Liver (tissue), 9 donors: ENCODE data around the gene CLIP1. TPM values are rescaled to one million over a fixed set of nuclear protein-coding genes. Genes with fewer than 3 reads are reported as not detected.
A peak's percentile ranks its signal among the peaks of the same experiment; 100 is the strongest.

ENCODE experiments used
- DNase-seq: peaks from one replicate; pipeline ENCODE4 v3.0.0-alpha.2; 2017; ENCODE audit warnings: low spot score
- H3K27ac ChIP-seq, 2 donors: one replicate each; pipeline ENCODE4 v1.7.0; 2013; ENCODE audit warnings: inconsistent platforms in 2 of 2, low read length in 2 of 2, control low read depth in 1 of 2, low read depth in 1 of 2, mild to moderate bottlenecking in 1 of 2
- H3K27me3 ChIP-seq, 4 donors: one replicate each; pipeline versions ENCODE4 v1.6.1 to v1.7.0; 2013; ENCODE audit warnings: low read length in 3 of 4, inconsistent platforms in 1 of 4, mild to moderate bottlenecking in 1 of 4, moderate library complexity in 1 of 4; ENCODE audit not compliant: control insufficient read depth in 4 of 4, insufficient read depth in 4 of 4
- H3K36me3 ChIP-seq, 4 donors: one replicate each; pipeline versions ENCODE4 v1.6.1 to v1.7.0; 2013; ENCODE audit warnings: low read length in 3 of 4, mild to moderate bottlenecking in 3 of 4, low read depth in 1 of 4, moderate library complexity in 1 of 4; ENCODE audit not compliant: control insufficient read depth in 4 of 4, insufficient read depth in 3 of 4
- H3K4me1 ChIP-seq, 4 donors: one replicate each; pipeline versions ENCODE4 v1.6.1 to v1.7.0; 2013; ENCODE audit warnings: low read length in 3 of 4, mild to moderate bottlenecking in 3 of 4, moderate library complexity in 1 of 4; ENCODE audit not compliant: control insufficient read depth in 4 of 4, insufficient read depth in 4 of 4
- H3K4me3 ChIP-seq, 3 donors: one replicate each; pipeline versions ENCODE4 v1.6.1 to v1.7.0; 2013; ENCODE audit warnings: low read length in 3 of 3, control low read depth in 1 of 3, low read depth in 1 of 3, mild to moderate bottlenecking in 1 of 3
- H3K9ac ChIP-seq, 2 donors: one replicate each; pipeline ENCODE4 v1.7.0; 2013; ENCODE audit warnings: low read length in 2 of 2, mild to moderate bottlenecking in 2 of 2, moderate library complexity in 2 of 2, control low read depth in 1 of 2, low read depth in 1 of 2
- H3K9me3 ChIP-seq, 4 donors: one replicate each; pipeline versions ENCODE4 v1.6.1 to v1.7.0; 2013; ENCODE audit warnings: low read length in 3 of 4; ENCODE audit not compliant: control insufficient read depth in 4 of 4
- EGR1 ChIP-seq, 2 donors: IDR thresholded peaks; 2 replicates each; pipeline ENCODE4 v1.6.1; 2016 to 2018; ENCODE audit warnings: antibody characterized with exemption in 2 of 2, low read depth in 2 of 2
- FOXA1 ChIP-seq: IDR thresholded peaks from 2 replicates; pipeline ENCODE4 v1.6.1; 2016; ENCODE audit warnings: antibody characterized with exemption
- FOXA2 ChIP-seq: IDR thresholded peaks from 2 replicates; pipeline ENCODE4 v1.6.1; 2016; ENCODE audit warnings: antibody characterized with exemption
- GABPA ChIP-seq, 2 donors: IDR thresholded peaks in 1 of 2; conservative IDR thresholded peaks in 1 of 2; 2 replicates each; pipeline ENCODE4 v1.6.1; 2016; ENCODE audit warnings: antibody characterized with exemption in 2 of 2, mild to moderate bottlenecking in 1 of 2, moderate library complexity in 1 of 2
- HNF4A ChIP-seq, 2 donors: conservative IDR thresholded peaks; 2 replicates each; pipeline ENCODE4 v1.6.1; 2016; ENCODE audit warnings: antibody characterized with exemption in 2 of 2, mild to moderate bottlenecking in 2 of 2
- HNF4G ChIP-seq: IDR thresholded peaks from 2 replicates; pipeline ENCODE4 v1.6.1; 2016; ENCODE audit warnings: antibody characterized with exemption
- JUND ChIP-seq, 2 donors: IDR thresholded peaks; 2 replicates each; pipeline ENCODE4 v1.6.1; 2016; ENCODE audit warnings: antibody characterized with exemption in 2 of 2
- NR2F2 ChIP-seq: IDR thresholded peaks from 2 replicates; pipeline ENCODE4 v1.6.1; 2016; ENCODE audit warnings: antibody characterized with exemption
- RAD21 ChIP-seq, 2 donors: IDR thresholded peaks; 2 replicates each; pipeline ENCODE4 v1.6.1; 2016; ENCODE audit warnings: antibody characterized with exemption in 2 of 2, mild to moderate bottlenecking in 2 of 2
- RXRA ChIP-seq, 2 donors: IDR thresholded peaks; 2 replicates each; pipeline ENCODE4 v1.6.1; 2017 to 2018; ENCODE audit warnings: antibody characterized with exemption in 2 of 2, mild to moderate bottlenecking in 1 of 2
- SP1 ChIP-seq: IDR thresholded peaks from 2 replicates; pipeline ENCODE4 v1.6.1; 2018; ENCODE audit warnings: antibody characterized with exemption, mild to moderate bottlenecking
- TAF1 ChIP-seq: conservative IDR thresholded peaks from 2 replicates; pipeline ENCODE4 v1.6.1; 2016; ENCODE audit warnings: antibody characterized with exemption, mild to moderate bottlenecking
- YY1 ChIP-seq: IDR thresholded peaks from 2 replicates; pipeline ENCODE4 v1.6.1; 2016; ENCODE audit warnings: antibody characterized with exemption, mild to moderate bottlenecking
- WGBS: extraction: QIAGEN DNeasy Blood & Tissue Kit; methylation state at CpG from one replicate; pipeline ENCODE4 v1.1.7; 2013; 5-methylcytosine and 5-hydroxymethylcytosine counted together
- polyA plus RNA-seq, 2 donors: library from polyadenylated mRNA; stranded (reverse) in 1 of 2; unstranded in 1 of 2; fragments of 200-250 nt in 1 of 2; fragments of >200 nt in 1 of 2; fragmentation: Nextera tagmentation in 1 of 2; extraction: Ambion mirVana in 1 of 2; gene quantifications; one replicate each; pipeline versions ENCODE4 v1.2.1 to v1.2.3, GENCODE V29; 2013 to 2015
- total RNA-seq, 2 donors: library from RNA; depleted of rRNA; stranded (reverse); fragments of >200 nt; gene quantifications; one replicate each; pipeline ENCODE4 v1.2.3, GENCODE V29; 2014
- TF ChIP-seq, protein P1 (sequence below): IDR thresholded peaks from 2 replicates; pipeline ENCODE4 v1.6.1; 2016; ENCODE audit warnings: antibody characterized with exemption
- TF ChIP-seq, protein P2 (sequence below): fragments of 150-350 bp; IDR thresholded peaks from 2 replicates; pipeline ENCODE4 v1.5.1; 2017; ENCODE audit warnings: improper control_type of control experiment, low read depth, low read length; ENCODE audit not compliant: missing input control
- TF ChIP-seq, protein P3 (sequence below): IDR thresholded peaks from 2 replicates; pipeline ENCODE4 v1.6.1; 2016; ENCODE audit warnings: antibody characterized with exemption, mild to moderate bottlenecking
- TF ChIP-seq, protein P4 (sequence below): IDR thresholded peaks from 2 replicates; pipeline ENCODE4 v1.6.1; 2016; ENCODE audit warnings: antibody characterized with exemption
- TF ChIP-seq, protein P5 (sequence below): IDR thresholded peaks from 2 replicates; pipeline ENCODE4 v1.6.1; 2016; ENCODE audit warnings: antibody characterized with exemption
- donor health status: healthy.
- donor health status: healthy.
- donor health status: healthy.
- donor health status: healthy.
- donor health status: healthy.

The CLIP1 gene
- total and polyA plus RNA-seq, 4 donors: 13.0 to 41.9 (median 26.0) TPM

DNA sequence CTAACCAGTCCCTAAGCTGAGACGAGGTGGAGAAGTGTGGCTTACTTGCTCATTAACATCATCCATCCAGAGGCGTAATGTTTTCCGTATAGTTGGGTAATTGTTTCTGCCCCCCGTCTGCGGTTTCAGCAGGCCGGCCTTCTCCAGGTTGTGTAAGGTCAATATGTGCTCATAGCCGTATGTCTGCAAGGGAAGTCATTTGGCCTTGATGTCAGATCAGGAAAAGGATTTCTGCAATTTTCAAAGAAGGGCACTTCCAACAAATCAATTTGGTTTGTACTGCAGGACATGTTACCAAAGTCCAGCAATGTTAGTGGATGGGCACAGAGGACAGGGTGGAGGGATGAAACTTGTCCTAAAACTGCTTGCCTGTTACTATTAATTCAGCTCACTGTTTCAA is 186.7 kb downstream of the CLIP1 start (continued):
- TF ChIP-seq, protein P1, sequence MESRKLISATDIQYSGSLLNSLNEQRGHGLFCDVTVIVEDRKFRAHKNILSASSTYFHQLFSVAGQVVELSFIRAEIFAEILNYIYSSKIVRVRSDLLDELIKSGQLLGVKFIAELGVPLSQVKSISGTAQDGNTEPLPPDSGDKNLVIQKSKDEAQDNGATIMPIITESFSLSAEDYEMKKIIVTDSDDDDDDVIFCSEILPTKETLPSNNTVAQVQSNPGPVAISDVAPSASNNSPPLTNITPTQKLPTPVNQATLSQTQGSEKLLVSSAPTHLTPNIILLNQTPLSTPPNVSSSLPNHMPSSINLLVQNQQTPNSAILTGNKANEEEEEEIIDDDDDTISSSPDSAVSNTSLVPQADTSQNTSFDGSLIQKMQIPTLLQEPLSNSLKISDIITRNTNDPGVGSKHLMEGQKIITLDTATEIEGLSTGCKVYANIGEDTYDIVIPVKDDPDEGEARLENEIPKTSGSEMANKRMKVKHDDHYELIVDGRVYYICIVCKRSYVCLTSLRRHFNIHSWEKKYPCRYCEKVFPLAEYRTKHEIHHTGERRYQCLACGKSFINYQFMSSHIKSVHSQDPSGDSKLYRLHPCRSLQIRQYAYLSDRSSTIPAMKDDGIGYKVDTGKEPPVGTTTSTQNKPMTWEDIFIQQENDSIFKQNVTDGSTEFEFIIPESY: no peak
- no peak for TF ChIP-seq EGR1 (IDR thresholded peaks at IDR 0.05; ENCODE audit: low read depth in 2 of 2)
- TF ChIP-seq, protein P2, sequence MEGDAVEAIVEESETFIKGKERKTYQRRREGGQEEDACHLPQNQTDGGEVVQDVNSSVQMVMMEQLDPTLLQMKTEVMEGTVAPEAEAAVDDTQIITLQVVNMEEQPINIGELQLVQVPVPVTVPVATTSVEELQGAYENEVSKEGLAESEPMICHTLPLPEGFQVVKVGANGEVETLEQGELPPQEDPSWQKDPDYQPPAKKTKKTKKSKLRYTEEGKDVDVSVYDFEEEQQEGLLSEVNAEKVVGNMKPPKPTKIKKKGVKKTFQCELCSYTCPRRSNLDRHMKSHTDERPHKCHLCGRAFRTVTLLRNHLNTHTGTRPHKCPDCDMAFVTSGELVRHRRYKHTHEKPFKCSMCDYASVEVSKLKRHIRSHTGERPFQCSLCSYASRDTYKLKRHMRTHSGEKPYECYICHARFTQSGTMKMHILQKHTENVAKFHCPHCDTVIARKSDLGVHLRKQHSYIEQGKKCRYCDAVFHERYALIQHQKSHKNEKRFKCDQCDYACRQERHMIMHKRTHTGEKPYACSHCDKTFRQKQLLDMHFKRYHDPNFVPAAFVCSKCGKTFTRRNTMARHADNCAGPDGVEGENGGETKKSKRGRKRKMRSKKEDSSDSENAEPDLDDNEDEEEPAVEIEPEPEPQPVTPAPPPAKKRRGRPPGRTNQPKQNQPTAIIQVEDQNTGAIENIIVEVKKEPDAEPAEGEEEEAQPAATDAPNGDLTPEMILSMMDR: no peak
- no peak for TF ChIP-seq TAF1
- TF ChIP-seq GABPA (IDR thresholded peaks at IDR 0.05 in 1 of 2, conservative IDR thresholded peaks at IDR 0.05 in 1 of 2): peak in 1 of 2 donors; percentile 41
- TF ChIP-seq FOXA2: no peak
- no peak for TF ChIP-seq FOXA1

DNA sequence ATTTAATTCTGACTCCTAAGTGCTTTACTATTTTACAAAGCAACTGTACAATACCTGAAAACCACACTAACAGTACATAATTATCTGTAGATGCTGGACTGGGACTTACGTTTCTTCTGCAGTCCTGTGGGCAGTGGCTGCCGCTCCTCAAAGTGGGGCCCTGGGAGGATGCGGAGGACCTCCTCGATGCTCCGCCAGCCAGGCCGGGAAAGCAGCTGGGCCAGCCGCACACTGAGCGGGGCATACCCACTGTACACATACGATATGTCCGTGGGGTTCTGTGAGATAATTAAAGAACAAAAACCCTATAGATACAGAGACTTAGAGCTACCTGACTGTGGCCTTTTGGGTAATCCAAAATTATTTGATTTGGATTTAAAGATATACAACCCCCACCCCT is 189.8 kb downstream of the CLIP1 start:
- peaks cover 1 to 25% (median 18%) of the 10 kb centered on the region in 4 donors for H3K36me3 ChIP-seq
- TF ChIP-seq, protein P3, sequence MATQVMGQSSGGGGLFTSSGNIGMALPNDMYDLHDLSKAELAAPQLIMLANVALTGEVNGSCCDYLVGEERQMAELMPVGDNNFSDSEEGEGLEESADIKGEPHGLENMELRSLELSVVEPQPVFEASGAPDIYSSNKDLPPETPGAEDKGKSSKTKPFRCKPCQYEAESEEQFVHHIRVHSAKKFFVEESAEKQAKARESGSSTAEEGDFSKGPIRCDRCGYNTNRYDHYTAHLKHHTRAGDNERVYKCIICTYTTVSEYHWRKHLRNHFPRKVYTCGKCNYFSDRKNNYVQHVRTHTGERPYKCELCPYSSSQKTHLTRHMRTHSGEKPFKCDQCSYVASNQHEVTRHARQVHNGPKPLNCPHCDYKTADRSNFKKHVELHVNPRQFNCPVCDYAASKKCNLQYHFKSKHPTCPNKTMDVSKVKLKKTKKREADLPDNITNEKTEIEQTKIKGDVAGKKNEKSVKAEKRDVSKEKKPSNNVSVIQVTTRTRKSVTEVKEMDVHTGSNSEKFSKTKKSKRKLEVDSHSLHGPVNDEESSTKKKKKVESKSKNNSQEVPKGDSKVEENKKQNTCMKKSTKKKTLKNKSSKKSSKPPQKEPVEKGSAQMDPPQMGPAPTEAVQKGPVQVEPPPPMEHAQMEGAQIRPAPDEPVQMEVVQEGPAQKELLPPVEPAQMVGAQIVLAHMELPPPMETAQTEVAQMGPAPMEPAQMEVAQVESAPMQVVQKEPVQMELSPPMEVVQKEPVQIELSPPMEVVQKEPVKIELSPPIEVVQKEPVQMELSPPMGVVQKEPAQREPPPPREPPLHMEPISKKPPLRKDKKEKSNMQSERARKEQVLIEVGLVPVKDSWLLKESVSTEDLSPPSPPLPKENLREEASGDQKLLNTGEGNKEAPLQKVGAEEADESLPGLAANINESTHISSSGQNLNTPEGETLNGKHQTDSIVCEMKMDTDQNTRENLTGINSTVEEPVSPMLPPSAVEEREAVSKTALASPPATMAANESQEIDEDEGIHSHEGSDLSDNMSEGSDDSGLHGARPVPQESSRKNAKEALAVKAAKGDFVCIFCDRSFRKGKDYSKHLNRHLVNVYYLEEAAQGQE: no peak
- TF ChIP-seq EGR1 (IDR thresholded peaks at IDR 0.05; ENCODE audit: low read depth in 2 of 2) (no peak), FOXA1 (no peak), FOXA2 (no peak), NR2F2 (no peak), GABPA (IDR thresholded peaks at IDR 0.05 in 1 of 2, conservative IDR thresholded peaks at IDR 0.05 in 1 of 2) (no peak), RXRA (IDR thresholded peaks at IDR 0.05) (no peak), JUND (IDR thresholded peaks at IDR 0.05) (no peak), HNF4A (conservative IDR thresholded peaks at IDR 0.05) (no peak), YY1 (no peak), RAD21 (IDR thresholded peaks at IDR 0.05) (no peak), HNF4G (no peak), TAF1 (no peak), SP1 (no peak)
- TF ChIP-seq, protein P4, sequence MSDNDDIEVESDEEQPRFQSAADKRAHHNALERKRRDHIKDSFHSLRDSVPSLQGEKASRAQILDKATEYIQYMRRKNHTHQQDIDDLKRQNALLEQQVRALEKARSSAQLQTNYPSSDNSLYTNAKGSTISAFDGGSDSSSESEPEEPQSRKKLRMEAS: no peak
- TF ChIP-seq, protein P1: no peak
- TF ChIP-seq, protein P5, sequence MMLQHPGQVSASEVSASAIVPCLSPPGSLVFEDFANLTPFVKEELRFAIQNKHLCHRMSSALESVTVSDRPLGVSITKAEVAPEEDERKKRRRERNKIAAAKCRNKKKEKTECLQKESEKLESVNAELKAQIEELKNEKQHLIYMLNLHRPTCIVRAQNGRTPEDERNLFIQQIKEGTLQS: no peak
- TF ChIP-seq, protein P2: no peak
- H3K27ac ChIP-seq: no peak overlapping the region
- no peaks in the 10 kb centered on the region for H3K9me3 ChIP-seq
- DNase-seq: no peak
- 96% methylated on average over 10 of the region's 10 CpGs for WGBS
- no peak overlapping the region for H3K4me3 ChIP-seq
- H3K4me1 ChIP-seq: peaks cover 0 to 10% (median 6%) of the 10 kb centered on the region in 4 donors
- no peak overlapping the region for H3K9ac ChIP-seq
- no peaks in the 10 kb centered on the region for H3K27me3 ChIP-seq
